ENCODE measurements around the gene AURKAIP1. TPM values are rescaled to one million over a fixed set of nuclear protein-coding genes. Genes with fewer than 3 reads are reported as not detected.

The AURKAIP1 gene
- total RNA-seq, 4 donors from 2014 or later: 92.7 to 134 (median 123) TPM

DNA sequence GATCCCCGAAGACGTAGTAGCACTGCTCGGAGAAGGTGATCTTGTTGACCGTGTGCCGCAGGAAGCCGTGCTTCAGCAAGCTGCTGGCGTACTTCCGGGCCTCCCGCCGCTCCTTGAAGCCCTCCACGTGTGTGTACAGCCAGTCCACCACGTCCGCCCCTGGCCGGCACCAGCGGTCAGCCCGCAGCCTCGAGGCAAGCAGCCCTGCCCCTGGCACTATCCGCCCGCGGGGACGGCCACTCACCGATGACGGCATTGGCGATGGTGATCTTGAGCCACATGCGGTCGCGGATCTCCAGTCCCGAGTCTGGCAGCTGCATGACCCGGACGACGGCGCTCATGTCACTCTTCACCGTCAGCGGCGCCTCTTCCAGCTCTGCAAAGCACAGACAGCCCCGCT lies 36.7 kb downstream of the AURKAIP1 start:
- Histone ChIP-seq H3K27me3 (no peaks in the 10 kb centered on the region), H3K36me3 (peaks cover 25 to 76% (median 51%) of the 10 kb centered on the region in 3 donors), H3K9me3 (no peaks in the 10 kb centered on the region), H3K27ac (no peak overlapping the region), H3K4me1 (peaks cover 3 to 40% (median 8%) of the 10 kb centered on the region in 3 donors), H3K4me3 (no peak overlapping the region)
- TF ChIP-seq POLR2A (IDR thresholded peaks at IDR 0.05): no peak
- no peak for TF ChIP-seq CTCF (IDR thresholded peaks at IDR 0.05)
- intact Hi-C loops (cut with DNase I): no loop called here
- 100% methylated on average over 2 of the region's 36 CpGs; no CpG with 5 or more reads in 1 of the 2 donors for WGBS, 2 donors
- no peak for DNase-seq

GRCh38 chr1:1337793-1338147 lies 37.2 kb downstream of the AURKAIP1 start:
- TF ChIP-seq CTCF (IDR thresholded peaks at IDR 0.05) (no peak), POLR2A (IDR thresholded peaks at IDR 0.05) (no peak)
- H3K4me3 ChIP-seq: no peak overlapping the region
- intact Hi-C loops (cut with DNase I): no loop called here
- peaks cover 25 to 76% (median 51%) of the 10 kb centered on the region in 3 donors for H3K36me3 ChIP-seq
- H3K27me3 ChIP-seq: no peaks in the 10 kb centered on the region
- WGBS, 2 donors: no CpG with 5 or more reads among the region's 18 CpGs
- H3K4me1 ChIP-seq: peaks cover 8 to 40% (median 13%) of the 10 kb centered on the region in 3 donors
- DNase-seq: no peak
- H3K27ac ChIP-seq: peak overlapping the region in 1 of 4 donors; percentile 29
- no peaks in the 10 kb centered on the region for H3K9me3 ChIP-seq

DNA sequence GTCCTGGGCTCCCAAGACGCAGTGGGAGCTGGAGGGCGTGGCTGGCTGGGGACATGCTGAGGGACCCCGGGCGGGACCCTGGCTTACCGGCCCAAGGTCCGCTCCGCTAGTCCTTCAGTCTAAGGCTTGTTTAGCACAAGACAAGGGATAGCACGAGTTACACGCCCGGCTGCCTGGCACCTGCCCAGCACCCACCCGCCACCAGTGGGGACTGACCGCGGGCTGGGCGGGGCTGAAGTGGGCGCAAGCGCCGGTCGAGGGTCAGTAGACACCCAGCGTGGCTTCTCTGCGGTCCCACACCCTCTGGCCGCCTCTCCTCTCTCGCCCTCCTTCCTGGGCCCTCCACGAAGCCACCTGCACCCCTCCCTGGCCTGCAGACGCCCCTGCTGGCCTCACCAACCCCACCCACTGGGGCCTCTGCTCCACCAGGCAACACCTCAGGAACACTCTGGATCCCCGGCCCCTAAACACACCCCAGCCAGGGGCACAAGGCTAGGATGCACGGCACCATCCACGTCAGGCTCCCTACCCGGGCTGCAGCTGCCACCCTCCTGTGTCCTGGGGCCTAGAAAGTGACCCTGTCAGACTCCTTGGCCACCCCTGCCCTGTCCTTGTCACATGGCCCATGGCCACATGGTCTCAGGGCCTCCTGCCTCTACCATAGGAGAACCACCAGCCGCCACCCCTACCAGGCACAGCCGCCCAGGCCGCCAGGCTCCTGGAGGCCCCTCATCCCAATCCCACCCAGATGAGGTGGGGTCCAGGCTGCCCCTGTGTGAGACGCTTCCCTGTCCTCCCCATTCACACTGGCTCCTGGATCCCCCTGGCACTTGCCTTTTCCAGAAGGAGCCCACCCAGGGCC lies 37.8 kb downstream of the AURKAIP1 start:
- no peak for DNase-seq
- Histone ChIP-seq H3K9me3 (no peaks in the 10 kb centered on the region), H3K36me3 (peaks cover 25 to 71% (median 51%) of the 10 kb centered on the region in 3 donors), H3K27ac (peak overlapping the region in 1 of 4 donors; percentile 29), H3K4me1 (peaks cover 14 to 40% (median 18%) of the 10 kb centered on the region in 3 donors), H3K27me3 (no peaks in the 10 kb centered on the region), H3K4me3 (no peak overlapping the region)
- 95% methylated on average over 4 to 13 of the region's 32 CpGs for WGBS, 2 donors
- TF ChIP-seq POLR2A (IDR thresholded peaks at IDR 0.05) (no peak), CTCF (IDR thresholded peaks at IDR 0.05) (no peak)
- intact Hi-C loops (cut with DNase I): no loop called here

DNA sequence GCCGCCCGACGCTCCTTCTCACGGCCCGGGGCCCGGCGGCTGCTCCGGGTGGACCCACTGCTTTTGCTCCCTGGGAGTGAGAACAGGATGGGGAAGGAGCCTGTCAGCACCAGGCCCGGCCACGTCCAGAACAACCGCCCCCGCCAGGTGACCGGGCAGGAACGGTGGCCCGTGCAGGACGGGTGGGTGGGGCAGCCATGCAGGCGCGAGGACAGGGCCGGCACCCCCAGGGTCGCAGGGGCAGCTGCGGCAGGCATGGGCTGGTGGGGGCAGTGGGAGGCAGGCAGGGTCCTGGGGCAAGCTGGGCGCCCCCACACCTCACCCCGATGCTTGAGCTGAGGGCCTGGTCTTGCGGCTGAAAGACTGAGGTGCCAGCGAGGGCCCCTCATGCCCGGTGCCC lies 38.6 kb downstream of the AURKAIP1 start:
- Histone ChIP-seq H3K9me3 (no peaks in the 10 kb centered on the region), H3K36me3 (peaks cover 25 to 64% (median 48%) of the 10 kb centered on the region in 3 donors), H3K4me1 (peaks cover 21 to 47% (median 23%) of the 10 kb centered on the region in 3 donors), H3K4me3 (no peak overlapping the region), H3K27ac (no peak overlapping the region), H3K27me3 (peaks cover 0 to 5% (median 0%) of the 10 kb centered on the region in 4 donors)
- WGBS, 2 donors: no CpG with 5 or more reads among the region's 26 CpGs
- DNase-seq: no peak
- TF ChIP-seq CTCF (IDR thresholded peaks at IDR 0.05) (no peak), POLR2A (IDR thresholded peaks at IDR 0.05) (no peak)
- intact Hi-C loops (cut with DNase I): no loop called here

GRCh38 chr1:1335792-1336248 lies 39.2 kb downstream of the AURKAIP1 start:
- H3K9me3 ChIP-seq: no peaks in the 10 kb centered on the region
- H3K27ac ChIP-seq: no peak overlapping the region
- no peak for TF ChIP-seq POLR2A (IDR thresholded peaks at IDR 0.05)
- TF ChIP-seq CTCF (IDR thresholded peaks at IDR 0.05): no peak
- peaks cover 25 to 58% (median 44%) of the 10 kb centered on the region in 3 donors for H3K36me3 ChIP-seq
- no peak for DNase-seq
- no peak overlapping the region for H3K4me3 ChIP-seq
- H3K4me1 ChIP-seq: peaks cover 27 to 53% (median 29%) of the 10 kb centered on the region in 3 donors
- peaks cover 0 to 9% (median 0%) of the 10 kb centered on the region in 4 donors for H3K27me3 ChIP-seq
- 89% methylated on average over 5 of the region's 21 CpGs; no CpG with 5 or more reads in 1 of the 2 donors for WGBS, 2 donors
- intact Hi-C loops (cut with DNase I): no loop called here

Data from esophagus squamous epithelium (tissue), 5 donors.